DMS53 treated with DMSO at 0.1 percent for 48 hours (cell line): ENCODE results near the gene ZCCHC14.
"Not testable (repeated sequence)": the region's sequence is repeated elsewhere in the genome, so short reads cannot be mapped to it uniquely, and the experiment has no call there.

Experiments used
- DNase-seq: peaks from one replicate; lab custom pipeline; 2025; ENCODE audit not compliant: unreplicated experiment; lab: John Stamatoyannopoulos, UW

ZCCHC14 gene

DNA sequence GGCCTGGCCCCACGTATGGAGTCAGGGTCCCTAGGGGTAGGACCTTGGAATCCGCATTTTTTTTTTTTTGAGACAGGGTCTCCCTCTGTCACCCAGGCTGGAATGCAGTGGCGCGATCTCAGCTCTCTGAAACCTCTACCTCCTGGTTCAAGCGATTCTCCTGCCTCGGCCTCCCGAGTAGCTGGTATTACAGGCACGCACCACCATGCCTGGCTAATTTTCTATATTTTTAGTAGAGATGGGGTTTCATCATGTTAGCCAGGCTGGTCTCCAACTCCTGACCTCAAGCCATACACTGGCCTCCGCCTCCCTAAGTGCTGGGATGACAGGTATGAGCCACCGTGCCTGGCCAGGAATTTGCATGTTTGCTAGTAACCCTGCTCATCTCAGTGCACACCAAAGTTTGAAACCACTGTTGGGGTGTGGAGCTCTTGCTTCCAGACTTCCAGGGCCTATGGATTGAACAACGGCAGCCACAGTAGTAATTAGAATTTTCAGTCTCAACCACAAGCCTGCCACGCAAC is 5.0 kb upstream of the ZCCHC14 start:
- not testable (repeated sequence) for DNase-seq

DNA sequence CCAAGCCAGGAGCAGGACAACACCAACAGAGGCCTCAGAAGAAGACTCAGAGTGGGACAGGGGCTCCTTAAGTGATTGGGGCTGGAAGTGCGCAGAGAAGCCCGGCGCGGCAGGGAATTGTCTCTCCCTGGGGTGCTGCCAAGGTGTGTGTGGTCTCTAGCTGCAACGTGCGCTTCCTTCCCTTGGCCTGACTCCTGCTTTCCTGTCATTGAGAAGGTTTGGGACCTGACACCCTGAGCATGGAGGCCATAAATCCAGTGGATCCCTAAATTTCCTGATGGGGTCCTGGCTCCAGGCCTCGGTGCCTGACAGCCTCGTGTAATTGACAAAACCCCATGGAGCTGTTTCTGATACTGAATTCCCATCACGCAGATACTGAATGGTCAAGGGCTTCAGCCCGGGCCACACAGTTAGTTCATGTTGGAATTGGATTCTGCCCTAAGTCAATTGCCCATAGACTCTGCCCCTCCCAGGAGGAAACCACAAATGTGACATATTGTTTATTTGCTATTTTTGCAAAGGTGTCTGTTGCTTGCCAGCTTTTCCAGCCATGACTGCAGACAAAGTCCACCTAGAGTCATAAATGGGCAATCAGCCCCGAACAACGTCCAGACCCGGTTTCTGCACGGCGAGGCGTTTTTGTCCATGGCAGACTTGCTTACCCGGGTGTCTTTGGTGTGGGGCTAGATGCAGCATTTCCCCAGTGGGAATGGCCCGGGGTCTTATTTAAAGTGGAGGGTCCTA is 4.4 kb upstream of the ZCCHC14 start:
- DNase-seq = not testable (repeated sequence)

DNA sequence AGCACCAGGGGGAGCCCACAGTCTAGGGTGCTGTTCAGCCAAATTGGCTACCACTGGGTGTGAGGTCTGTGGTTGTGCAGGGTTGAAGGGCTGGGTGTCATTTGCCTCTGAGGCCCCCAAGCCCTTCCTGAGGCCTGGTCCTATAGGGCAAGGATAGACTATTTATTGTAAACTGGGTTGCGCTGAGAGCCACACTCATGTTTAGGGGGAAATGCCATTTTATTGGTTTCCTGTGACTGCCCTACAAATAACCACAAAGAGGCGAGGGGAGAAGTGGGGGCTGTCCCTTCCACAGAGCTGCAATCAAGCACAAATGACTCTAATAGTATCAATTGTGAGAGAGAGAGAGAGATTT is 3.6 kb upstream of the ZCCHC14 start:
- DNase-seq = no peak

DNA sequence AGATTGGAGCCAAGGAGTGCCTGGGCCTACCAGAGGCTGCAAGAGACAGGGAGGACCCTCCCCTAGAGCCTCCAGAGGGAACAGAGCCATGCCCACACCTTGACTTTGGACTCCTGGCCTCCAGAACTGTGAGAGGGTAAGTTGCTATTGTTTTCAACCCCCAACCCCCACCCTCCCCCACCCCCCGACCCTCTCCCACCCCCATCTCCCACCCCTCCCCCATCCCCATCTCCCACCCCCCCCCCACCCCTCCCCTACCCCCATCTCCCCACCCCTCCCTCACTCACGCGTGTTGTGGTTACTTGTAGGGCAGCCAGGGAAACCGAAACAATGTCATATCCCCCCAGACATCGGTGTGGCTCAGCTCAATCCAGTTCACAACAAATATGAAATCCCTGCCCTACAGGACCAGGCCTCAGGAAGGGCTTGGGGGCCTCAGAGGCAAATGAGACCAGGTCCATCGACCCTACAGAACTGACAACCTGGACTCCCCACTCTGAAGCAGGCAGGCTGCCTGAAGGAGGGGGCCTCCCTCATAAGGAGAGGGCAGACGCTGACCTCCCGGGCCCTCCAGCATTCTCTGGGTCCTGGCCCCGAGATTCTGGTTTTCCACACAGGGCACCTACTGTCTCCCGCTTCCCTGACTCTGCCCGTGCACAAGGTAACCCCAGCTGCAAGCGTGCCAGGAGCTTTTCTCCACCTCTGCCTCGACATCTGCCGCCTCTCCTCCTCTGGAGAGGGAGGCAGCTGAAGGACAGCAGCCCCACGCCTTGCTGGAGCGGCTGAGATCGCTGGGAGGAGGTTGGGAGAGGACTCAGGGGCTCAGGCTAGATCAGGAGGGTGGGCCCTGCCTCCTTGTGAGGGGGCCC is 3.0 kb upstream of the ZCCHC14 start:
- no peak for DNase-seq

DNA sequence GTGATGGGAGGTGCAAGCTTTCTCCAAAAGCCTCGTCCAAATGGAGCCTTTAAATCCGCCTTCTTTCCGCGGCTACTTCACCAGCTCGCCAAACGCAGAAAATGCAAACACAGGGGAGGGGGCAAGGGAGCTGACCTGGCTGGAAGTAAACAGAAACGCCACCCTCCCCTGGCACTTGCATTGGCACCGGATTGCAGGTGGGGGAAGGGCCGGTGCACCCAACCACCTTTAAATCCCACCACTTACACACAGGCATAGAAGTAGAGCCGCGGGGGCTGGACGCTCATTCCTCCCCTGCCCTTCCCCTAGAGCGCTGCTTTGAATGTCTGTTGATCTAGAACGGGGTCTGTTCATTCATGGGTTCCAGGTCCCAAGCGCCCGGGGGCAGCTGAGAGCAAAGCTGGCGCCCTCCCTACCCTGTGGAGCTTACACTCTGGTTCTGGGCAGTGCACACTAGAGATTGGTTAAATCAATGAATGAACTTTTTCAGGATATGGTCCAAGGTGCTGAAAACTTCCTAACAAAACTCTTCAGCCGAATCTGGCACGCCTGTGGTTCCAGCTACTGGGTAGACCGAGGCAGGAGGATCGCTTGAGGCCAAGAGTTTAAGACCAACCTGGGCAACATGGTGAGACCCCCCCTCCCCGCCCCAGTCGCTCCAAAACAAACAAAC is 920 bp upstream of the ZCCHC14 start:
- DNase-seq = no peak

DNA sequence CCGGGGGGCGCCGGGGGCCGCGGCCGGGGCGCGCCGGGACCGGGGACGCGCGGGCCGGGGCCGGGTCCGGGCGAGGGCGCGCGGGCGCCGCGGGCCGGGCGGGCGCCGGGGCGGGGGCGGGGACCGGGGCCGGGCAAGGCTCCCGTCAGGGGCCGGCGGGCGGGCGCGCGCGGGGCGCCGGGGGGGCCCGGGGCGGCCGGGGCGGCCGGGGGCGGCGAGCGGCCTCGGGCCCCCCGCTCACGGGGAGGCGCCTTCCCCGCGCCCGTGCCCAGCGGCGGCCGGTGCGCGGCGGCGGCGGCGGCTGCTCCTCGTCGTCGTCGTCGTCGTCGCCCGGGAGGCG is 563 bp downstream of the ZCCHC14 start:
- no peak for DNase-seq

DNA sequence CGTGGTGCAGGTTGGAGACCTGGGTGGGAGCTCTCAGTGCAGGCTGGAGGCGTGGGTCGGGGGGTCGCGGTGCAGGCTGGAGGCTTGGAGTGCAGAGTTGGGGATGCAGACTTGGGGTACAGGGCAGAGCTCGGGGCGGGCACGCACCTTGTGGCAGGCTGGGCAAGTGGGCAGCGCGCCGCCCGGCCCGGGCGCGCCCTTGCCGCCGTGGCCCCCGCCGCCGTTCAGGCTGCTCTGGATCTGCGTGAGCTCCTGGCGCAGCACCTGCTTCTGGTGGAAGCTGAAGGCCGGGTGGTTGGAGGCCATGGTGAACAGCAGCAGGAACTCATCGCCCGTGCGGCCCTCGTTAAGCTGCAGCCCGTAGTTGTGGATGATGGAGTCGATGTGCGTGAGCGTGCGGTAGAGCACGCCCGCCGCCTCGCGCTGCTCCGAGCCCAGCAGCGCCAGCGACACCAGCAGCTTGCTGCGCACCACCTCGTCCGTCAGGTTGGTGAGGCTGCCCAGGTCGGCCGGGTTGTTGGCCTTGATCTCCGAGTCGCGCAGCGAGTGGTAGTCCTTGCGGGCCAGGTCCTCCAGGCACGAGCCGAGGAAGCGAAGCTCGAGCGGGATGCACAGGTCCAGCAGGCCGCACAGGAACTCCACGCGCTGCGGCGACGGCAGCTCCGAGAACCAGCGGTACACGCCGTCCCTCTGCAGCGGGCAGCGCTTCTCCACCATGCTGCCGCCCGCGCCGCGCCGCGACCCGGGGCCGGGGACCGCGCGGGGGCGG is 1.1 kb downstream of the ZCCHC14 start:
- no peak for DNase-seq

DNA sequence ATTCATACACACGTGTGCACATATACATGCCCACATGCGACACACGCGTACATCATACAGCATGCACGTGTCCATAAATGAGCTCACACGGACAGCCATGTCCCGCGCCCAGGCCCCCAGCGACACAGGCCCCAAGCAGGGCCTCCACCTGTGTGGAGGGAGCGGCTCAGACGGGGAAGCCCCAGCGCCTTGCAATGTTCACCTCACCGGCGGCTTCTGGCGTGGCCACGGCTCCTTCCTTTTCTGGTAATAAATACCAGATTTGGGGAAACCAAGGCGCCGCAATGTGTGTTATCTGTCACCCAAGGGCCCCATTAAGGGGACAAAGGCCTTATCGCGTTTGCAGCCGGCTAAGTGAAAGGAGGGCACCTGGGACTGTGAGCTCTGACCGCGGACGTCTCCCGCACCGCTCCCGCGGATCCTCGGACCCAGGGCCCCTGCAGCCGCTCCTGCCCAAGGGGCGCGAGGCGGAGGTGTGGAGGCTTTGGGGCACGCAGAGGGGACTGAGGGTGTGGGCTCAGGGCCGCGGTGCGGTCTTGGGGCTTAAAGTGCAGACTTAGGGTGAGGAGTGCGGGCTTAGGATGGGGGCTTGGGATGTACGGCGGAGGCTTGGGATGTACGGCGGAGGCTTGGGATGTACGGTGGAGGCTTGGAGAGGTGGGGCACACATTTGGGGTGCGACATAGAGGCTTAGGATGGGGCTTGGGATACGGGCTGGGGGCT is 1.9 kb downstream of the ZCCHC14 start:
- DNase-seq = not testable (repeated sequence)

DNA sequence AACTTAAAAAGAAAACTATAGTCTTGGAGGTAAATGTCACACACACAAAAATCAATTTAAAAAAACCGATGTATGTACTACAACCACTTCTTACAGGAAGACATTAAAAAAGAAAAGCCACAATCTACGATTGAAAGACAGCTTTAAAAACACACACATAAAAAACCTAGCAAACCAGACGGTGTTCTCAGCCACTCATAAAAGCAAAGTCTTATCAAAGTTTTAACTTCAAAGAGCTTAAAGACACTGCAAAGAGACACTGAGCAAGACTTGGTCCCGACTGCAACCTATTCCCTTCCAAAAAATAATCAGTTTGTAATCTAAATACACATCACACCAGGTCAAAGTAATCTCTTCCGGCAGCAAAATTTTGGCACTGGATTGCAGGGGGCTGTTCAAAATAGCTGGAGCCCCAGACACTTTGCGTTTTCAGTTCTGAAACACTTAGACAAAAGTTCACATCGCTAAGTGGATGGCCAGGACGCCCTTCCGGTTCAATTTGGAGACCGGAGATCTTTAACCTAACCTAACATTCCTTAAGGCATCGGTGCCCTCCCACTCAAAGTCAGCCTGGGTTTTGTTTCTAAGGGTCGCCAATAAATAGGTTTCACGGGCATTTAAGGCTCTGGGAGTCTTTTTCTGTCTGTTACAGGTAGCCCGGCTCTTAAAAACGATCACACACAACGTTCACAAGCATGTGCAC is 2.6 kb downstream of the ZCCHC14 start:
- DNase-seq = no peak

DNA sequence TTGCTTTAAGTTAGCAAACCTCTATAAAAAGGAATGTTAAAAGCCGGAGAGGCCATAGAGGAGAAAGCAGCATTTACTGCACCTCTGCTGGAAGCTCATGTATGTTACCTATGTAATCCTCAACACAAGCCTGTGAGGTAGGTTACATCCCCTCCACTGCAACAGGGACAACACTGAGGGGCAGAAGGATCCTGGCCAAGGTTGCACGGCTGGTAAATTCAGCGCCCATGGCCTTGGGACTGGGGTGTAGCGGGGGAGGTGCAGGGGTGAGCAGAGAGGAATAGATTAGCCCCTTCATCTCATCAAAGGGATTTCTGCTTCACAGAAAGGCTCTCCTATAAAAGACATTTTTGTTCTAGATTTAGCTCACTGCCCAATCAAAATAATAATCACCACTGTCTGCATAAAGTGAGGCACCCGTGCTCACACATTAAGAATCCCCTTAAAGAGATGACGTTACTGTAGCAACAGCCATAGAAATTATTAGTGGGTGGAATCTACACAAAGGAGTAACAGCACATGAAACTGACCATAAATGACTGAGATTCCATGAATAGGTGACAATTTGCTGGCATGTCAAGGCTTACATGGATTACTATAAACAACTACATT is 3.3 kb downstream of the ZCCHC14 start:
- no peak for DNase-seq

DNA sequence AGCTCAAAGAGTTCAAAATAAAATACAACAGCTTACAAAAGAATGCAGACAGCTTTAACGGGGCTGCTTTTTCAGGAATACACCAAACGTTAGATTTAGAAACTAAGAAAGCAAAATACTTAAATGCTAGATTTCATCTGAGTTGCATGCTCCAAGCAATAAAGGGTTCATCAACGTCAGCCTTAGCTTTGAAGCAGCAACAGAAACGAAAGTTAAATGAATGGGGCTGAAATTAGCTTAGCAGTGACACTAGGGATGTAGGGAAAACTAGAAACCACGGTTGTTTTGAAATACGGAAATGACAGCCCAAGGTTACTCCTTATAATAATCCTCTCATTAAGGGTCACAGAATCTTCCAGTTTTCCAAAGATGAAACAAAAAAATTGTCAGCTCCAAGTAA is 3.9 kb downstream of the ZCCHC14 start:
- not testable (repeated sequence) for DNase-seq

DNA sequence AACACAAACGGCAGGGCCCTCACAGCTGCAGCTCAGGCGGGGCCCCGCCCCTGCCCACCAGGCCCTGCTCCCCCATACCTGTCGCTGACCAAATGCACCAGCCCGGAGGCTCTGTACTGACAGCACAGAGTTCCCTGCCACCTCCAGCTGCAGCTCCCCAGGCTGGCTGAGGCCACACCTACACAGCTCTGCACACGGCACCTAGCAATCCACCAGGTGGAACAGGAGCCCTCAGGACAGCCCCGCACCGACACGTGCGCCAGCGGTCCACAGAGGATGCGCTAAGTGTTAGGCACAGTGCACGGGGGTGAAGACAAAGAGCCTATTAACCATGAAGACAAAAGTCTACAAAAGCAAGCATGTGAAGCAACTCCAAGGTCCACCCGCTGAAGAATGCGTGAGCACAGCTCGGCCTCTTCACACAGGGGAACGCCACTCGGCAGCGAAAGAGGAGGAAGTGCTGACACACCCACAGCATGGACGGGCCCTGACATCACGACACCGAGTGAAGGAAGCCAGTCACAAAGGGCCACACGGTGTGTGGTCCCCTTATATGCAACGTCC is 5.4 kb downstream of the ZCCHC14 start:
- DNase-seq = peak; percentile 76

DNA sequence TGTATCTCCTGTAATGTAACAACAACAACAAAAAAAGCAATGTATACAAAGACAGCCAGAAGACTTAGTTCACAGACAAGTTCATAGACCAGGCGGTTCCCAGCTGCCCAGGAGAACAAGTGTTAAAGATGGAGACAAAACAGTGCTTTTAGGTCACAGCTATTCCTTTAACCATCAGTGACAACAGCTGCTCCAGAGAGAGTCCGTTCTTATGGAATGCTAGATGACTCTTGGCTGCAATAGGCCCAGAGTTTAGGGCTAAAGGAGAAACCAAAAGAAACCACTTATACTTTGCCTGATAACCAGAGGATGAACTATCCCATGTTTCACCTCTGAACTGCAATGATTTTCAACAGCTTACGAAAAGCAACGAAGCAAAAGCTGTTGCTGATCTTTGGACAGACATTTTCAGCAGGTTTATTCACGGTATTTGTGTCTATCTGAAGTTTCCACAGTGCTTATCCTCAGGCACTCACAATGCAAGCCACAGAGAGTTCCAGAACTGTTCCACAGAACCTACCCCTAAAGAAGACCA is 6.0 kb downstream of the ZCCHC14 start:
- DNase-seq = no peak

DNA sequence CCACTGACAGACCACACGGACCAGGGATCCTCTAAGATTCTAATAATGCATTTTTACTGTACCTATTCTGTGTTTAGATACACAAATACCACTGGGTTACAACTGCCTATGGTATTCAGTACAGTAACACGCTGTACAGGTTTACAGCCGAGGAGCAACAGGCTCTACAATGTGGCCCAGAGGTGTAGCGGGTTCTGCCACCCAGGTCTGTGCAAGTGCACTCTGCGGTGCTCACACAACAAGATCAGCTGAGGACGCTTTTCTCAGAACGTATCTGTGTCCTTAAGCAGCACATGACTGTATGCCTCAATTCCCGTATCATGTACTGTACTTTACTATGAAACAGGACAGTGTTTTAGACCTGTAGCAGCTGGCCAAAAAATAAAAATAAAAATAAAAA is 6.5 kb downstream of the ZCCHC14 start:
- DNase-seq = no peak

DNA sequence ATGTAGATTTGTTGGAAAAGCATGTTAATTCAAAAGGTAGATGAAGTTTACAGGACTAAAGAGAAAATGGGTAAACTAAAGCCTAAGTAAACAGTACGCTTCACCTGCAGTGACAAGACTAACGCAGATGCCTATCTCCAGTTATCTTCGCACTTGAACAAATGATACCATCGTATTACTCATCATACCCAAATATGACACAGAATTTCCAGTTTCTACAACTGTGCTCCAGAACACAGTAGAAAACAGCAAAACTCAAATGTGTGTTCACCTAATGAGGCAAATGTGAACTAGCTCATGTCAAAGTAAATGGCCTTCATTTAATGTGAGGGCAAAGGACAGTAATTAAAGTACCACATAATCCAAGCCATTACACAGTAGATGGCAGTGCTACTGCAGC is 7.0 kb downstream of the ZCCHC14 start:
- peak; percentile 15 for DNase-seq

DNA sequence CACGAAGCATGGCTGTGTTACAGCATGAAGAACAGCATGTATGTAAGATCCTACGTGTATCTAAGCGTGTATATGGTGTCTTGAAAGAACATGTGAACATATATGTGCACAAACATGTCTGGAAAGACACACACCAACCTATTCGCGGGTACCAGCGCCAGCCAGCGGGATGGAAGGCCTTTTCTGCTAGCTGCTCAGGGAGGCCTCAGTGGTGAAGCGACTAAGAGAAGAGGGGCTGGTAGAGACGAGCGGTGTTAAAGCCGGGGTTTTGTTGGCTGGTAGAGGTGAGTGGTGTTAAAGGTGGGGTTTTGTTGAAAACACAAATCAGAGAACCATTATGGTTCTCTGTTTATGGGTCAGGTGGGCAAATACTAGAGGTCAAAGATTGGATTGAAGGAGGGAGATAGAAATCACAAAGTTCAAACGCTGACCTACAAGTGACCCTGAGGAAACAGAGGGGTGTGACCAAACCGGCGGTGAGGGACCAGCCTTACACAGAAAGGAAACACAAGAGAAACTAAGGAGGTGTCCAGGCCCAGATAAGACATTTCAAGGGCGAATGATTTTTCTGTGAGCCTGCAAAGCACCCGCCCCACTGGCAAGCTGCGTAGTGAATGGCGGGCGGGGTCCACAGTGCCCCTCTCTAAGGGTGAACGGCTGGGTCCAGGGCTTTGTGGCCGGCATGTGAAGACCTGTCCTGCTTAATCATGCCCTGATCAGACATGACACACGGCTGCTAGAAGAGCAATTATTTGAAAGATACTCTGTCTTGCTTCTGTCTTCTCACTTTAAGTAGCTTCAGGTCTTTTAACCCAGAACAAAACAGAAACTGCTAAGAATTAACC is 8.1 kb downstream of the ZCCHC14 start:
- DNase-seq = no peak

DNA sequence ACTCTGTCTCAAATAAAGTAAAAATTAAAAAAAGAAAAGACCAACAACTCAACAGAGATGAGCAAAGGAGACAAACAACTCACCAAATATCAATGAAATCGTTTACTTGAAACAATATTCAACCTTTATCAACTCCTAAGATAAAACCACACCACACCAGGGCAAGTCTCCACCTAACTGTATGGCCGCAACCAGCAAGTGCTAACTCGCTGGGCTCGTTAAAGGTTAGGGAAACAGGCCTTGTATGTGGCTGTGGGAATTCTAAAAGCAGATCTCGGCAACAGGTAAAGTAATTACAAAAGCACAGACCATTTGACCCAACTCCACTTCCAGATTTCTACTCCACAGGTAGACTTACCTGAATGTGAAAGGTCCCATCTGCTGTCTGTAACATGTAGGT is 9.3 kb downstream of the ZCCHC14 start:
- no peak for DNase-seq

DNA sequence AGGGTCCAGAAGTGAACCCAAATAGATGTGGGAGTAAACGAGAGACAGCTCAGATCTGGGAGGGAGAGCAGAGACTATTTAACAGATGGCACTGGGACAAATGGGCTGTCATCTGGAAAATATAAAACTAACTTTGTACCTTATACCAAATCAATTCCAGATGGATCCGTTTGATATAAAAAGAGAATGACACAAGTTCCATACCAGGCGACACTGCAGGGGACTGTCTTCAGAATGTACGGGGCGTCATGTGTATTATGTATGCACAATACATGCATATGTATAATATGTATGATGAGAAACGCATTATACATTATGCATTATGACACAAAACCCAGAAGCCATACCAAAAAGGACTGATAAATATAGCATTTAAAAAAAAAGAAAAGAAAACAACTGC is 10.2 kb downstream of the ZCCHC14 start:
- DNase-seq = not testable (repeated sequence)
